ENCODE results near the gene NAA25. TPM values are rescaled to one million over a fixed set of nuclear protein-coding genes. Genes with fewer than 3 reads are reported as not detected.

The NAA25 gene
- total RNA-seq, 1 donor from 2014 or later, result 37.4 TPM

DNA sequence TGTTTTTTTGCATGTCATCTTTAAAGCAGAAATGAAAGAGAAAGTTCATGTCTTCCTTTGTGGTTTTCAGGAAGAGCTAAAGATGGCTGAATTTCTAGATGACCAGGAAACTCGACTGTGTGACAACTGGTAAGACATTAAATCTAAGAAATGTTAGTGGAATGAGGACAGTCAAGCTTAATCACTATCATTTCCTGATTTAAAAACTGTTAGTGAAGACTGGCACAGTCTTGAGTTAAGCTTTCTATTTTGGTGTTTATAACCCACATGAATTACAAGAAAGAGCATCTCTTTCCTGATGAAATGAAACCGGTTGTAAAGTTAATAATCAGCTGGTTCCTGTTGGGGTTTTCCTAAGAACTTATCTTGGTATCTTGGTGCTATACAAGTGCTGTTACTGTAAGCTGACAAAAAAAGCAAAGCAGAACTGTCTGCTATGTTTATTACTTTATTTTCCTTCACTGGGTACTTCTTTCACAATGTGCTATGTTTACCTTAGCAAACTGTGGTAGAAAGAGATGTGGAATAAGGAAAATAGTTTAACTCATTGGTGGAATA lies 21.9 kb upstream of the NAA25 start:
- Mint-ChIP-seq H3K4me1 (peaks cover 9% of the 10 kb centered on the region), H3K27me3 (ENCODE audit: low read depth) (no peaks in the 10 kb centered on the region), H3K27ac (no peak overlapping the region), H3K9me3 (no peaks in the 10 kb centered on the region), H3K36me3 (peaks cover 9% of the 10 kb centered on the region), H3K4me3 (no peak overlapping the region)
- no peak for DNase-seq (ENCODE audit: low spot score in 2 of 2, unreplicated experiment in 2 of 2)
- TF ChIP-seq CTCF (IDR thresholded peaks at IDR 0.05; ENCODE audit: unreplicated experiment), result no peak

GRCh38 chr12:112126911-112127310 lies 18.3 kb upstream of the NAA25 start:
- DNase-seq (ENCODE audit: low spot score in 2 of 2, unreplicated experiment in 2 of 2), result no peak
- peaks cover 20% of the 10 kb centered on the region for H3K4me1 Mint-ChIP-seq
- no peaks in the 10 kb centered on the region for H3K9me3 Mint-ChIP-seq
- H3K4me3 Mint-ChIP-seq, result peak overlapping the region; percentile 85
- no peaks in the 10 kb centered on the region for H3K27me3 Mint-ChIP-seq (ENCODE audit: low read depth)
- TF ChIP-seq CTCF (IDR thresholded peaks at IDR 0.05; ENCODE audit: unreplicated experiment), result no peak
- H3K27ac Mint-ChIP-seq, result peak overlapping the region; percentile 8
- no peaks in the 10 kb centered on the region for H3K36me3 Mint-ChIP-seq

- no peak for DNase-seq (ENCODE audit: low spot score in 2 of 2, unreplicated experiment in 2 of 2)
- Mint-ChIP-seq H3K27ac (peak overlapping the region; percentile 81), H3K27me3 (ENCODE audit: low read depth) (no peaks in the 10 kb centered on the region), H3K36me3 (no peaks in the 10 kb centered on the region), H3K4me3 (peak overlapping the region; percentile 85), H3K4me1 (peaks cover 23% of the 10 kb centered on the region), H3K9me3 (no peaks in the 10 kb centered on the region)
- no peak for TF ChIP-seq CTCF (IDR thresholded peaks at IDR 0.05; ENCODE audit: unreplicated experiment)
These were observed 17.4 kb upstream of the NAA25 start for GRCh38 chr12:112126000-112126438.

- peak within 1 kb of the TSS; percentile 82 for H3K27ac Mint-ChIP-seq
- no peaks in the 10 kb centered on the region for H3K9me3 Mint-ChIP-seq
- TF ChIP-seq CTCF (IDR thresholded peaks at IDR 0.05; ENCODE audit: unreplicated experiment), result no peak
These were observed 16.8 kb upstream of the NAA25 start, which contains the start of gene TRAFD1 for GRCh38 chr12:112125250-112125999. TSS of gene TRAFD1 (plus strand) at chr12:112125560. CDS start at chr12:112130523, 4,963 bp downstream.

DNA sequence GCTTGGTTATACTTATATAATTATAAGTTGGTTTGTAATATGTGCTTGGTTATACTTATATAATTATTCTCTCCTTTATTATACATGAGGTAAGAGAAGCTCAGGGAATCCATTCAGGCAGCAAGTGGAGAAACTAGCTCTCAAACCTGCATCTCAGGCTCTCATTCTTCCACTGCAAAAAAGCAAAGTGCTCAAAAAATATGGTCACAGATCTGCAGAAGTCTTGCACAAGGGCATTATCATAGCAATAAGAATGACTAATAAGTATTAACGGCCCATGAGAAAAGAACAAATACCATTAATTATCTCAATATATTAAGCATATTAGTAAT lies 16.3 kb upstream of the NAA25 start:
- peaks cover 26% of the 10 kb centered on the region for H3K4me1 Mint-ChIP-seq
- no peak for DNase-seq (ENCODE audit: low spot score in 2 of 2, unreplicated experiment in 2 of 2)
- H3K27ac Mint-ChIP-seq, result no peak overlapping the region
- TF ChIP-seq CTCF (IDR thresholded peaks at IDR 0.05; ENCODE audit: unreplicated experiment), result no peak
- H3K4me3 Mint-ChIP-seq, result peak overlapping the region; percentile 85
- no peaks in the 10 kb centered on the region for H3K27me3 Mint-ChIP-seq (ENCODE audit: low read depth)
- H3K9me3 Mint-ChIP-seq, result no peaks in the 10 kb centered on the region
- no peaks in the 10 kb centered on the region for H3K36me3 Mint-ChIP-seq

More at GRCh38 chr12:112125250-112125999, 16.8 kb upstream of the NAA25 start, which contains the start of gene TRAFD1:
- Mint-ChIP-seq H3K27me3 (ENCODE audit: low read depth) (no peaks in the 10 kb centered on the region), H3K4me1 (peaks cover 26% of the 10 kb centered on the region), H3K4me3 (peak within 1 kb of the TSS; percentile 85), H3K36me3 (no peaks in the 10 kb centered on the region)
- DNase-seq (ENCODE audit: low spot score in 2 of 2, unreplicated experiment in 2 of 2), result peak; percentile 94 to 99
